Testis (tissue), 2 donors: ENCODE data around the gene SLC22A8.

Experiments used
- CTCF ChIP-seq, 3 experiments: fragments of 450-650 bp in 2 of 3; fragments of 200-600 bp in 1 of 3; sonication (generic) in 1 of 3; IDR thresholded peaks; one replicate each; pipeline ENCODE4 v1.5.1; 2016 to 2019; ENCODE audit warnings: antibody characterized with exemption in 3 of 3, mild to moderate bottlenecking in 2 of 3, moderate library complexity in 1 of 3
- POLR2A ChIP-seq: fragments of 450-650 bp; IDR thresholded peaks from one replicate; pipeline ENCODE4 v1.6.1; 2017; ENCODE audit warnings: antibody characterized with exemption, mild to moderate bottlenecking, moderate library complexity

- TF ChIP-seq CTCF (IDR thresholded peaks at IDR 0.05) (no peak), POLR2A (no peak)
Measured at GRCh38 chr11:63017306-63017974, 1.8 kb upstream of the SLC22A8 start.
